Measurements from ENCODE around the gene ADAMTS14.
"Not testable (repeated sequence)": the region's sequence is repeated elsewhere in the genome, so short reads cannot be mapped to it uniquely, and the experiment has no call there.

The ADAMTS14 gene, protein sequence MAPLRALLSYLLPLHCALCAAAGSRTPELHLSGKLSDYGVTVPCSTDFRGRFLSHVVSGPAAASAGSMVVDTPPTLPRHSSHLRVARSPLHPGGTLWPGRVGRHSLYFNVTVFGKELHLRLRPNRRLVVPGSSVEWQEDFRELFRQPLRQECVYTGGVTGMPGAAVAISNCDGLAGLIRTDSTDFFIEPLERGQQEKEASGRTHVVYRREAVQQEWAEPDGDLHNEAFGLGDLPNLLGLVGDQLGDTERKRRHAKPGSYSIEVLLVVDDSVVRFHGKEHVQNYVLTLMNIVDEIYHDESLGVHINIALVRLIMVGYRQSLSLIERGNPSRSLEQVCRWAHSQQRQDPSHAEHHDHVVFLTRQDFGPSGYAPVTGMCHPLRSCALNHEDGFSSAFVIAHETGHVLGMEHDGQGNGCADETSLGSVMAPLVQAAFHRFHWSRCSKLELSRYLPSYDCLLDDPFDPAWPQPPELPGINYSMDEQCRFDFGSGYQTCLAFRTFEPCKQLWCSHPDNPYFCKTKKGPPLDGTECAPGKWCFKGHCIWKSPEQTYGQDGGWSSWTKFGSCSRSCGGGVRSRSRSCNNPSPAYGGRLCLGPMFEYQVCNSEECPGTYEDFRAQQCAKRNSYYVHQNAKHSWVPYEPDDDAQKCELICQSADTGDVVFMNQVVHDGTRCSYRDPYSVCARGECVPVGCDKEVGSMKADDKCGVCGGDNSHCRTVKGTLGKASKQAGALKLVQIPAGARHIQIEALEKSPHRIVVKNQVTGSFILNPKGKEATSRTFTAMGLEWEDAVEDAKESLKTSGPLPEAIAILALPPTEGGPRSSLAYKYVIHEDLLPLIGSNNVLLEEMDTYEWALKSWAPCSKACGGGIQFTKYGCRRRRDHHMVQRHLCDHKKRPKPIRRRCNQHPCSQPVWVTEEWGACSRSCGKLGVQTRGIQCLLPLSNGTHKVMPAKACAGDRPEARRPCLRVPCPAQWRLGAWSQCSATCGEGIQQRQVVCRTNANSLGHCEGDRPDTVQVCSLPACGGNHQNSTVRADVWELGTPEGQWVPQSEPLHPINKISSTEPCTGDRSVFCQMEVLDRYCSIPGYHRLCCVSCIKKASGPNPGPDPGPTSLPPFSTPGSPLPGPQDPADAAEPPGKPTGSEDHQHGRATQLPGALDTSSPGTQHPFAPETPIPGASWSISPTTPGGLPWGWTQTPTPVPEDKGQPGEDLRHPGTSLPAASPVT

DNA sequence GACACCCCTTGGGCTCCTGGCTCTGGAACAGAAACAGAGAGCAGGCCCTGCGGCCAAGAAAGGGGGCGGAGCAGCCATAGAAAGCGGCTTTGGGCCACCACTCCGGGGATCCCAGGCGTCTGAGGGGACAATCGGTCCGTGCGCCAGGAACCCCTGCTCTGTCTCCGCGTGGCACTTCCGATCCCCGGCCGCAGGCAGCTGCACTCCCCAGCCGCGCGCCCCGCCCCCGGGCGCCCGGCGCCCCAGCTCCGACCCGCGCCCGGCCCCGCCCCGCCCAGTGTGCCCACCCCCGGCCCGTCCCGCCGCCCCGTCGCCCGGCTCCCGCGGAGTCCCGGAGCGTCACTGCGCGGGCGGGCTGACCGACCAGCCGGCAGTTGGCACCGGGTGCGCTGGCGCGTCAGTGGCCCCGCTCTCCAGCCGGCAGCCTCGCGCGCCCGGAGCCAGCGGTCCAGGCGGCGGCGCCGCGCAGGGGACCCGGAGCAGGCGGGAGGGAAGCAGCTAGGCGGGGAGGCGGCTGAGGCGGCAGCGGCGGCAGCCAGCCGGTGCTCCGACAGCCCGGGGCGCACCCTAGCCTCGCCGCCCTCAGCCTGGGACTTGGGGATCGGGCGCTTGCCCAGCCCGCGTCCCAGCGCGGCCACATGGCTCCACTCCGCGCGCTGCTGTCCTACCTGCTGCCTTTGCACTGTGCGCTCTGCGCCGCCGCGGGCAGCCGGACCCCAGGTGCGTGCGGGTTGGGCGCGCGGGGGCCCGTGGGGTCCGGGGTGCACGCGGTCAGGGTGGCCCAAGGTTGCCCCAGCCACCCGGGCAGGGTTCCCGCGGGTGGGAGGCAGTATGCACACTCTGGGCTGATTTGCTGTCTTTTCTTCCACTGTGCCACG lies at the start of gene ADAMTS14:
ADAMTS14 (plus strand) TSS at position 342 of the 878 bp plus-strand sequence; CDS start at position 639, 297 bp downstream.
- peak; percentile 26 for DNase-seq

DNA sequence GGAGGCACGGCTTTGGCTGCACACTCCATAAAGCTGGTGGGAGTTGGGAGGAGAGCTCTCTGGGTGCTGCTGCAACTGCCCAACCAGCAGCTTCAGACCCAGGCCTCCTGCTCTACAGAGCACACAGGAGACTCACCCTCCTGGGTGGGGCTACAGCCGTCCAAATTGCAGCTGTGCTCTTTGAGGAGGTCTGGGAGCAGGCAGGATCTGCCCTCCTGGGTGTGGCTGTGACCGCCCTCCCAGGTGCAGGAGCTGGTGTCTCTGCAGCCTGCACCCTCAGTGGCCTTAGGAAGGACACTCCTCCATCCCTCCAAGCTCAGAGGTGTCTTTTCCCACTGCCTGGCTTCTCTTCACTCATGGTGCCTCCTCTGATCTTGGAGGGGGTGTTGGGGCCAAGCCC lies 49.8 kb upstream of the ADAMTS14 start:
- DNase-seq = no peak

DNA sequence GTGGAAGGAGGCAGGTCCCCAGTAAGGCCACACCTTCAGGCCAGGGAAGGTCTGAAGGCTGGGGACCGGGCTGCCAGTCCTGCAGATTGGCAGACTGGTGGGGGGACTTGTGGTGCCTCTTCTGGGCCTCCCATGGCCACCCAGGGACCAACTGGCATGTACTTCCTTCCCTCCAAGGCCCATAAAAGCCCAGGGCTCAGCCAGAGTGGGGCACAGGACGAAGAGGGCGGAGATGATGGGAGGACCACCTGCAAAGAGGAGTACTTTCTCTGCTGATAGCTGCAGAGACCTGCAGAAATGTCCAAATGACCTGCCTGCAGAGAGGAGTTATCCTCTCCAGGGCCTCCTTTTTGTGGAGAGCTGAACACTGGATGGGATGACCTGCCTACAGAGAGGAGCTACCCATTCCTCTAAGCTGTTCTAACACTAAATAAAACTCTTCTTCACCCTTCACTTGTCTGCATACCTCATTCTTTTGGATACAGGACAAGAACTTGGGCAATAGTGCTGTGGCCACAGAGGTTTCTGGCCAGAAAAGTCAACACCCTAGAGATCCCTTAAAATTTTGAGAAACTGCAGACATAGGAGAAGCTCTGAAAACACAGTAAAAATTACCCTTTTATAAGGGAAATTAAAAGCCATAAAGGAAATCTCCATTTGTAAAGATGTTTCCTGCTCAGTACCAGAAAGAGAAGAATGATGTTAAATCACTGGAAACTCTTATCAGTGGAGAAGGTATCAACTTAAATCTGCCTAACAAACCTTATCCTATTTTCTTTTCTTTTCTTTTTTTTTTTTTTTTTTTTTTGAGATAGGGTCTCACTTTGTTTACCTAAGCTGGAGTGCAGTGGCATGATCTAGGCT lies 49.1 kb upstream of the ADAMTS14 start:
- DNase-seq = no peak

DNA sequence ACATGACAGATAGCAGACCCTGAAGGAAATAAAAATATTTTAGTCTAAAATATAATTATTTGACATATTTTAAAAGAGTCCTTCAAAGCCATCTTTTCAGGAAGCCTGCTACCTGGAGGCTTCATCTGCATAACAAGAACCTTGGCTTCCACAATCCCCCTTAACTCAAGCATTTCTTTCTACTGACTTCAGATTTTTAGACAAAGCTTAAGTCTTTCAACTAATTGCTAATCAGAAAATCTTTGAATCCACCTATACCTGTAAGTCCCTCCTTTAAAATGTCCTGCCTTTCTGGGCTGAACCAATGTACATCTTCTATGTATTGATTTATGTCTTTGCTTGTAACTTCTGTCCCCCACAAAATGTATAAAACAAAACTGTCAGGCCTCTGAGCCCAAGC lies 46.2 kb upstream of the ADAMTS14 start:
- DNase-seq = no peak

DNA sequence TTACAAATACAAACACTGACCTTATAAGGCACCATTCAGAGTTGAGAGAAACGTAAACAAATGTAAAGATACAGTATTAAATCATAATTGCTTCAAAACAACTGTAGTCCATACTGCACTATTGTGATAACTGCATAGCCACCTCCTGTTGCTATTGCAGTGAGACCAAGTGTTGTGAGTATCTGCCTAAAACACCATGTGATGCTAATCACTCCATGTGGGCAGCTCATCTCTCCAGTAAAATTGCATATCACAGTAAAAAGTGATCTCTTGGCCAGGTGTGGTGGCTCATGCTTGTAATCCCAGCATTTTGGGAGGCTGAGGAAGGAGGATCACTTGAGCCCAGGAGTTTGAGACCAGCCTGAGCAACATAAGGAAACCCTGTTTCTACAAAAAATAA lies 43.0 kb upstream of the ADAMTS14 start:
- DNase-seq = no peak

DNA sequence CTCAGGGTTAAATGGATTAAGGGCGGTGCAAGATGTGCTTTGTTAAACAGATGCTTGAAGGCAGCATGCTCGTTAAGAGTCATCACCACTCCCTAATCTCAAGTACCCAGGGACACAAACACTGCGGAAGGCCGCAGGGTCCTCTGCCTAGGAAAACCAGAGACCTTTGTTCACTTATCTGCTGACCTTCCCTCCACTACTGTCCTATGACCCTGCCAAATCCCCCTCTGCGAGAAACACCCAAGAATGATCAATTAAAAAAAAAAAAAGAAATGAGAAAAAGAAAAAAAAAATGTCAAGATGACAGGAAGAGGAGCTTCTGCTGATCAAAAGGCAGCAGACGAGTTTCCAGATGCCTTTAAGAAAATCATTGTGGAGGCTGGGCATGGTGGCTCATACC lies 40.6 kb upstream of the ADAMTS14 start:
- not testable (repeated sequence) for DNase-seq

DNA sequence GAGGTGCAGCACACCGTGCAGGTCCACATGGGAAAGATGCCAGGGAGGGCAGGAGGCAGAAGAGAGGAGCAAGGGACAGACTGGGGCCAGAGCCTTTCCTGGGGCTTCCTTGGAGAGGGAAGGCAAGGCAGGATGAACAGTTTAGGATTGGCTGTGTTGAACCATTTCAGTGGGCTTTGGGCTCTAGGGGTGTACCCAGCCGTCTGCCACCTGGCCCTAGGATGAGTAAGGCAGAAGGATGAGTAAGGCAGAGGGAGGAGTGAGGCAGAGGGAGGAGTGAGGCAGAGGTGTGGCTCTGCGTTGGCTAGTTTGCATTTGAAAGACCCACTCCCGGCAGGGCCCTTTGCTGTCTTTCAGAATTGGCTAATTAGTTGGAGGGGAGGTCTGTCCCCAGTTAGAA lies 38.3 kb upstream of the ADAMTS14 start:
- no peak for DNase-seq

DNA sequence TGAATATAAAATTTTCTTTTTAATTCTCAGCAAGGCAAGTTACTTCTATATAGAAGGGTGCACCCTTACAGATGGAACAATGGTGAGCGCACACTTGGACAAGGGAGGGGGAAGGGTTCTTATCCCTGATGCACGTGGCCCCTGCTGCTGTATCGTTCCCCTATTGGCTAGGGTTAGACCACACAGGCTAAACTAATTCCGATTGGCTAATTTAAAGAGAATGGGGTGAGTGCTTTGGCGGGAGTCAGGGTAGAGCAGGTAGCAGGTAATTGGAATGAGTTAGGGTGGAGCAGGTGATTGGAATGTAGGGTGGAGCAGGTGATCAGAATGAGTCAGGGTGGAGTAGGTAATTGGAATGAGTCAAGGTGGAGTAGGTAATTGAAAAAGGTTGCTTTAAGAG lies 37.8 kb upstream of the ADAMTS14 start:
- not testable (repeated sequence) for DNase-seq

DNA sequence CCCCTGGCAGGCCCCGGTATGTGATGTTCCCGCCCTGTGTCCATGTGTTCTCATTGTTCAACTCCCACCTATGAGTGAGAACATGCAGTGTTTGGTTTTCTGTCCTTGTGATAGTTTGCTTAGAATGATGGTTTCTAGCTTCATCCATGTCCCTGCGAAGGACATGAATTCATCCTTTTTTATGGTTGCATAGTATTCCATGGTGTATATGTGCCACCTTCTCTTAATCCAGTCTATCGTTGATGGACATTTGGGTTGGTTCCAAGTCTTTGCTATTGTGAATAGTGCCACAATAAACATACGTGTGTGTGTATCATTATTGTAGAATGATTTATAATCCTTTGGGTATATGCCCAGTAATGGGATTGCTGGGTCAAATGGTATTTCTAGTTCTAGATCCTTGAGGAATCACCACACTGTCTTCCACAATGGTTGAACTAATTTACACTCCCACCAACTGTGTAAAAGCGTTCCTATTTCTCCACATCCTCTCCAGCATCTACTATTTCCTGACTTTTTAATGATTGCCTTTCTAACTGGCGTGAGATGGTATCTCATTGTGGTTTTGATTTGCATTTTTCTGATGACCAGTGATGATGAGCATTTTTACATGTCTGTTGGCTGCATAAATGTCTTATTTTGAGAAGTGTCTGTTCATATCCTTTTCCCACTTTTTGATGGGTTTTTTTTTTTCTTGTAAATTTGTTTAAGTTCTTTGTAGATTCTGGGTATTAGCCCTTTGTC lies 32.5 kb upstream of the ADAMTS14 start:
- not testable (repeated sequence) for DNase-seq

DNA sequence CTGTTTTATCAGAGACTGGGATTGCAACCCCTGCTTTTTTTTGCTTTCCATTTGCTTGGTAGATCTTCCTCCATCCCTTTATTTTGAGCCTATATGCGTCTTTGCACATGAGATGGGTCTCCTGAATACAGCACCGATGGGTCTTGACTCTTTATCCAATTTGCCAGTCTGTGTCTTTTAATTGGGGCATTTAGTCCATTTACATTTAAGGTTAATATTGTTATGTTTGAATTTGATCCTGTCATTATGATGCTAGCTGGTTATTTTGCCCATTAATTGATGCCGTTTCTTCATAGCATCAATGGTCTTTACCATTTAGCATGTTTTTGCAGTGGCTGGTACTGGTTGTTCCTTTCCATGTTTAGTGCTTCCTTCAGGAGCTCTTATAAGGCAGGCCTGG lies 29.0 kb upstream of the ADAMTS14 start:
- not testable (repeated sequence) for DNase-seq

DNA sequence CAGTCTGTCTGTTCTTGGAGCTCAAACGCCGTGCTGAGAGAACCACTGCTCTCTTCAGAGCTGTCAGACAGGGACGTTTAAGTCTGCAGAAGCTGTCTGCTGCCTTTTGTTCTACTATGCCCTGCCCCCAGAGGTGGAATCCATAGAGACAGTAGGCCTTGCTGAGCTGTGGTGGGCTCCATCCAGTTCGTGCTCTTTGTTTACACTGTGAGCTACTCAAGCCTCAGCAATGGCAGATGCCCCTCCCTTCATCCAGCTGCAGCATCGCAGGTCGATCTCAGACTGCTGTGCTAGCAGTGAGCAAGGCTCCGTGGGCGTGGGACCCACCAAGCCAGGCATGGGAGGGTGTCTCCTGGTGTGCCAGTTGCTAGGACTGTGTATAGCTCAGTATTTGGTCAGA lies 27.3 kb upstream of the ADAMTS14 start:
- not testable (repeated sequence) for DNase-seq

DNA sequence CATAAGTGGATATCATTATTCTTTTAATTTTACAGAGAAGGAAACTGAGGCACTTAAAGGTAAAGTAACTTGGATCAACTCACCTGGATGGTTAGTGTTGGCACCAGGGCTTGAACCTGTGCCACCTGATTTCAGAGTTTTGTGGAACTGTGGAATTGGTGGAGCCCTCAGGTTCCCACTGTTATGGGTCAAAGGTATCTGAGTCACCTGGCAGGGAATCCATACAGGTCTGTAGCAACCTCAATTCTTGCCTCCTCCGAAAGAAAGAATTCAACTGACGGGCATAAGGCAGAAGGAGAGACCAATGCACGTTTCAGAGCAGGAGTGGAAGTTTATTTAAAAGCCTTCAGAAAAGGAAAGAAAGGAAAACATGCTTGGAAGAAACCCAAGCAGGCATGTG lies 25.2 kb upstream of the ADAMTS14 start:
- no peak for DNase-seq

DNA sequence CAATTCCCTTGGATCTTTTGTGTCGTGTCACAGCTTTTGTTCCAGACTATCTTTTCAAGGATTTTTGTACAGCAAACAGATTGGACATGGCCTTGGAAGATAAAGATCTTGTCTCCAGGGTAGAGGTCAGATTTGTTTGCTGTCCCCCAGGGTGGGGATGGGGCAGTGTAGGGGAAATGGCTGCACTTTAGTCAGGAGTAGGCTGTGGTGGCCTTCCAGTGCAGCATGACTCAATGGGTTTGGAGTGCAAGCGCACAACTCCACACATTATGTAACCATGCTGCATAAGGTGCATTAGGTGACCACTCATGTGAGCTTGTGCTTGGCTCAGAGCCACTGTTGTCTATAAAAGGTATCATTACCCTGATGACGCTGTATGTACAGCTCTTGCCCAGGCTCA lies 23.9 kb upstream of the ADAMTS14 start:
- no peak for DNase-seq

DNA sequence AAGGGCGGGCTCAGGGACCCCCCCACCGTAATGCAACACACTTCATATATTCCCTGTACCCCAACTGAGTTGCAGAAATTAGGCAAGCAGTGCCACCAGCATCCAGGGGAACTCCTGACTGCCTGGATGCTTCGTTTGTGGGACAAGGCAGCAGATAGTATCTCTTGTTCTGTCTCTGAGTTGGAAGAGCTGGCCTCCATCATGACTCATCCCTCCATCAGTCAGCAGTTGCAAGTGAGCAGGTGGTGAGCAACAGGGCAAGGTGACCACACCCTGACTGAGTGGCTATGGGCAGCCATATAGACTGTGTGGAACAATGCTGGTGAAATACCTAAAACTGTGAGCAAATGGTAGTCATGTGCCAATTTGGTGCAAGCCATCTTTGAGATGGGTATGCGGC lies 22.8 kb upstream of the ADAMTS14 start:
- DNase-seq = peak; percentile 18

DNA sequence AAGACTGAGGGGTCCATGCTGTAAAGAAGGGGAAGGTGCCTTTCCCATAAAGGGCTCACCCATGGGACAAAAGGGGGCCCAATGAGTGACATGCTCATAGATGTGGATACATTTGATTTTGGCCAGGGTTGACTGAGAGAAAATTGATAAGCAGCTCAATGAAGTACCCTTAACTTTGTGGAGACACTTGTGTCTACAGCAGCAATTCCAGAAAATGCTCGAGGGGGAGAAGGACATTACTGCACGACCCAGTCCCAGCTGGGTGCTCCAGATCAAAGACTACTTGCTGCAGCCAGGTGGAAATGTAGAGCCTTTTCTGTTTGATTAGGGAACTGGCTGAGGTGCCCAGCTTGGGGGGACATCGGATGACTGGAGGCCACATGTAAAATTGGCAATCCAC lies 22.2 kb upstream of the ADAMTS14 start:
- DNase-seq = no peak

DNA sequence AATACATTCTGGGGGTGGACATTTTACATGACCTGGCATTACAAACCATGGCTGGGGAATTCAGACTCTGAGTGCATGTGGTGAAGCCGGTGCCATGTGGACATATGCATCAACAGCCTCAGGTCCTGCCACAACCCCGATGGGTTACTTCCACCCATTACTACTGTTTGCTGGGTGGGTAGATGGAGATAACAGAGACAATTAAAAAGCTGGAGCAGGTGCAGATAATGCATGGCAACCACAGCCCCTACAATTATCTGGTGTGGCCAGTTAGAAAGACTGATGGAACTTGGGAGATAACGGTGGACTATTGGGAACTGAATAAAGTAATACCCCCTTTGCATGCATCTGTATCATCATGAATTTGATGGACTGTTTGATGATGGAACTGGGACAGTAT lies 21.6 kb upstream of the ADAMTS14 start:
- no peak for DNase-seq

DNA sequence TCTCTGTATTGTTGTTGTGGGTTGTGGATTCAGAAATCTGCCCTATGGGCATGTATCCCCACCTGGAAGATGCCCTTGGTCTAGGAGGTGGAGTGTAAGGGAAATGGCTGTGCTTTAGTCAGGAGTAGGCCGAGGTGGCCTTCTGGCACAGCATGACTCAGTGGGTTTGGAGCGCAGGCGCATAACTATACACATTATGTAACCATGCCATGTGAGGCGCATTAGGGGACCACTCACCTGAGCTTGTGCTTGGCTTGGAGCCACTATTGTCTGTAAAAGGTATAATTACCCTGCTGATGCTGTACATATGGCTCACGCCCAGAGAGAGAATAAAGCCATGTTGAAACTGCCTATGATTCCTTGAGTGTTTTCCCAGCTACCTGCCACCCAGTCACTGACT lies 20.6 kb upstream of the ADAMTS14 start:
- DNase-seq = no peak

DNA sequence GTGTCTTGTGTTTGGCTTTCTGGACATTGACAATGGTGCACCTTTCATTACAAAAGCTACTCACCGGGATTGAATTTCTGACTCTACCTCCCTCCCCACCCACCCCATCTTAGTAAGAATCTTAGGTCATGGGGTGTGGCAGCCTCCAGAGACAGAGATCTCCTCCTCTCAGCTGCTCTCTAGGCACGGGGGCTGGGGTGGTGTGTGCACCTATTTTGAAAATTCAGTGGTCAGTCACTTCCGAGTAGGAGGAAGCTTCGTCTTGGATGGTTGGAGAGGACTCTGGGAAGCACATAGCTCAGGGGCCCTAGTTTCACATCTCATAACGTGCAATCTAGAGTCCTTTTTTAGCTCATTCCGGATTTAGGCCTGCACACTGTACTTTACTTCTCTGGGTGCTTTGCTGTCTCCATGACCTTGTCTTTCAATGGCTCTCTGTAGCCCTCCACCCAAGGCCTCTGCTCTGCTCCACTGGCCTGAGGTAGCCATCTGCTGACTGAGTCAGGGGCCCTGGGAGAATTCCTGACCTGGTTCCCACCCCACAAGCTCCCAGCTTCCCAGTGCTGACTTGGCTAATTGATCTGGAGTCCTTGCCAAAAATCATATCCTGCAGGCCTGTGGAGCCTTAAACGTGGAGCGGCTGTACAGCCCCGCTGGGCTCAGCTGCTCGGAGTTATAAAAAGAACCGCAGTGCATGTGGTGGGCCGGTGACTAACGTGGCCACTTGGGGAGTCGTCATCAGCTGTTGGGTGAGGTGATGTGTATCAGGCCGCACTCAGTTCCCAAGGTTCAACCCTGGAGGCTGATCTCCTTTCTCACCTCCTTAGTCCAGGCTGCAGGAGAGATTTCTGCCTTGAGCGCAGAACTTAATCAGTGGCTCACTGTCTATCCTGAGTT lies 19.3 kb upstream of the ADAMTS14 start:
- peak; percentile 88 for DNase-seq

DNA sequence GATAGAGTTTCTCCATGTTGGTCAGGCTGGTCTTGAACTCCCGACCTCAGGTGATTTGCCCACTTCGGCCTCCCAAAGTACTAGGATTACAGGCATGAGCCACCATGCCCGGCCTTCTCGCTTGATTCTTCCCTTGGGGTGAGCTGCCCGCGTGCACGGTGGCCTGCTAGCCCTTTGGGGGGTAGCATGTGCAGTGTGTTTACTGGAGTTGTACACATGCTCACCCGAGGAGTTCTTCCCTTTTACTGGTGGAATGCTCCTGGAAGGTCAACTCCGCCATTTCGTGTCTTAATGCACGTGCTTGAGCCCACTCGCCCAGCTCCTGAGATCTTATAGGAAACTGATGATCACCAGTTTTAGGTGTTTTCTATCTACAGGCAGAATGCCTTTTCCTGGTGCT lies 17.0 kb upstream of the ADAMTS14 start:
- DNase-seq = no peak
